GM12878 (cell line): ENCODE measurements around the gene RMND1.

ENCODE experiments used
- ESRRA ChIP-seq: IDR thresholded peaks from 2 replicates; pipeline ENCODE4 v1.6.1; 2012; ENCODE audit warnings: mild to moderate bottlenecking, low read length, improper control_type of control experiment
- FOS ChIP-seq: IDR thresholded peaks from 3 replicates; pipeline ENCODE4 v1.6.1; 2011; ENCODE audit warnings: borderline replicate concordance; ENCODE audit not compliant: insufficient read length; ENCODE audit errors: extremely low read depth
- GATAD2B ChIP-seq: fragments of 450-650 bp; conservative IDR thresholded peaks from 2 replicates; pipeline ENCODE4 v1.6.1; 2017; ENCODE audit warnings: low read depth, mild to moderate bottlenecking, moderate library complexity
- MTA3 ChIP-seq: IDR thresholded peaks from 2 replicates; pipeline ENCODE4 v1.6.1; 2012; ENCODE audit warnings: low read length, inconsistent platforms, borderline replicate concordance
- POLR2A ChIP-seq: IDR thresholded peaks from 2 replicates; pipeline ENCODE4 v1.6.1; 2011; ENCODE audit warnings: low read depth, mild to moderate bottlenecking, low read length
- SMC3 ChIP-seq: IDR thresholded peaks from 2 replicates; pipeline ENCODE4 v1.6.1; 2011; ENCODE audit warnings: low read length, improper control_type of control experiment, borderline replicate concordance
- USF2 ChIP-seq: IDR thresholded peaks from 2 replicates; pipeline ENCODE4 v1.6.1; 2011; ENCODE audit warnings: low read depth, low read length, improper control_type of control experiment, borderline replicate concordance
- YY1 ChIP-seq: IDR thresholded peaks from 2 replicates; pipeline ENCODE4 v1.6.1; 2011; ENCODE audit warnings: low read depth, mild to moderate bottlenecking, low read length
- ZBTB33 ChIP-seq: fragments of 450-650 bp; IDR thresholded peaks from 2 replicates; pipeline ENCODE4 v1.6.1; 2017; ENCODE audit warnings: mild to moderate bottlenecking
- TF ChIP-seq, protein P1 (sequence below), 3 experiments: IDR thresholded peaks in 2 of 3; conservative IDR thresholded peaks in 1 of 3; 2 replicates each; pipeline ENCODE4 v1.5.1; 2011; ENCODE audit warnings: low read depth in 3 of 3, low read length in 3 of 3, mild to moderate bottlenecking in 3 of 3, control low read depth in 2 of 3, moderate library complexity in 2 of 3, inconsistent platforms in 1 of 3, mixed read lengths in 1 of 3; ENCODE audit not compliant: control insufficient read depth in 2 of 3, insufficient read depth in 1 of 3; ENCODE audit errors: extremely low read depth in 1 of 3
- TF ChIP-seq, protein P2 (sequence below): IDR thresholded peaks from 2 replicates; pipeline ENCODE4 v1.6.1; 2012; ENCODE audit warnings: low read depth, low read length, improper control_type of control experiment

DNA sequence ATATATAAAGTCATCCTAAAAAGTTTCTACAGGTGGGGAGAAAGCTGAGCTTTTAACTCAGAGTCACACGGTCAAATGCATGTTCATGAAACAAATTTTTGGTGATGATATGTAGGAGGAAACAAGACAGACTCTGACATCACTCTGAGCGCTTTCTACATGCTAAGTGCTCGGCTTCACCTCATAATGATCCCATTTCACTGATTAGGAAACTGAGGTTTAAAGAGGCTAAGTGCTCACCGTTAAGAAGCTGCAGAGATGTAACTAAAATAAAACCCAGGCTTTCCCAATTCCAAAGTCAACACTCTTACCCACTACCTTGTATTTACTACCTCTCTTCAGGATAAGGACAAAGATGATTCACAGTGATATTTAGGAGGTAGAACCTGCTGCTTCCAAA is 4.7 kb downstream of the RMND1 start:
- TF ChIP-seq, protein P1, sequence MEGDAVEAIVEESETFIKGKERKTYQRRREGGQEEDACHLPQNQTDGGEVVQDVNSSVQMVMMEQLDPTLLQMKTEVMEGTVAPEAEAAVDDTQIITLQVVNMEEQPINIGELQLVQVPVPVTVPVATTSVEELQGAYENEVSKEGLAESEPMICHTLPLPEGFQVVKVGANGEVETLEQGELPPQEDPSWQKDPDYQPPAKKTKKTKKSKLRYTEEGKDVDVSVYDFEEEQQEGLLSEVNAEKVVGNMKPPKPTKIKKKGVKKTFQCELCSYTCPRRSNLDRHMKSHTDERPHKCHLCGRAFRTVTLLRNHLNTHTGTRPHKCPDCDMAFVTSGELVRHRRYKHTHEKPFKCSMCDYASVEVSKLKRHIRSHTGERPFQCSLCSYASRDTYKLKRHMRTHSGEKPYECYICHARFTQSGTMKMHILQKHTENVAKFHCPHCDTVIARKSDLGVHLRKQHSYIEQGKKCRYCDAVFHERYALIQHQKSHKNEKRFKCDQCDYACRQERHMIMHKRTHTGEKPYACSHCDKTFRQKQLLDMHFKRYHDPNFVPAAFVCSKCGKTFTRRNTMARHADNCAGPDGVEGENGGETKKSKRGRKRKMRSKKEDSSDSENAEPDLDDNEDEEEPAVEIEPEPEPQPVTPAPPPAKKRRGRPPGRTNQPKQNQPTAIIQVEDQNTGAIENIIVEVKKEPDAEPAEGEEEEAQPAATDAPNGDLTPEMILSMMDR (IDR thresholded peaks at IDR 0.05 in 2 of 3, conservative IDR thresholded peaks at IDR 0.05 in 1 of 3; ENCODE audit: control insufficient read depth in 2 of 3, extremely low read depth in 1 of 3, insufficient read depth in 1 of 3, low read depth in 3 of 3, low read length in 3 of 3): no peak
- TF ChIP-seq SMC3 (no peak), FOS (no peak), MTA3 (no peak), GATAD2B (no peak), ESRRA (no peak), ZBTB33 (no peak), POLR2A (no peak), YY1 (no peak), USF2 (no peak)
- TF ChIP-seq, protein P2, sequence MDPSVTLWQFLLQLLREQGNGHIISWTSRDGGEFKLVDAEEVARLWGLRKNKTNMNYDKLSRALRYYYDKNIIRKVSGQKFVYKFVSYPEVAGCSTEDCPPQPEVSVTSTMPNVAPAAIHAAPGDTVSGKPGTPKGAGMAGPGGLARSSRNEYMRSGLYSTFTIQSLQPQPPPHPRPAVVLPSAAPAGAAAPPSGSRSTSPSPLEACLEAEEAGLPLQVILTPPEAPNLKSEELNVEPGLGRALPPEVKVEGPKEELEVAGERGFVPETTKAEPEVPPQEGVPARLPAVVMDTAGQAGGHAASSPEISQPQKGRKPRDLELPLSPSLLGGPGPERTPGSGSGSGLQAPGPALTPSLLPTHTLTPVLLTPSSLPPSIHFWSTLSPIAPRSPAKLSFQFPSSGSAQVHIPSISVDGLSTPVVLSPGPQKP: no peak
